Spleen (tissue), 11 donors: ENCODE measurements around the gene TRIM33. TPM values are rescaled to one million over a fixed set of nuclear protein-coding genes. Genes with fewer than 3 reads are reported as not detected.

Experiments
- DNase-seq: peaks from one replicate; pipeline ENCODE4 v3.0.0-alpha.2; 2020
- H3K27ac ChIP-seq, 8 donors: fragments of 200-600 bp; sonication (generic) in 7 of 8; 1 replicate in 4 of 8; 2 replicates in 4 of 8; pipeline versions ENCODE4 v1.5.0 to v1.8.0; 2016 to 2021; ENCODE audit warnings: inconsistent platforms in 4 of 8, mild to moderate bottlenecking in 4 of 8, moderate library complexity in 1 of 8
- H3K27me3 ChIP-seq, 7 donors: fragments of 200-600 bp; sonication (generic) in 6 of 7; replicated peaks in 1 of 7; 1 replicate in 4 of 7; 2 replicates in 3 of 7; pipeline versions ENCODE4 v1.5.0 to v1.8.0; 2016 to 2021; ENCODE audit warnings: inconsistent platforms in 3 of 7, mild to moderate bottlenecking in 1 of 7
- H3K36me3 ChIP-seq, 6 donors: fragments of 200-600 bp; sonication (generic) in 5 of 6; 1 replicate in 4 of 6; 2 replicates in 2 of 6; pipeline versions ENCODE4 v1.5.0 to v1.8.0; 2016 to 2021; ENCODE audit warnings: inconsistent platforms in 2 of 6
- H3K4me1 ChIP-seq, 6 donors: fragments of 200-600 bp; sonication (generic) in 5 of 6; 1 replicate in 3 of 6; 2 replicates in 3 of 6; pipeline versions ENCODE4 v1.5.0 to v1.8.0; 2016 to 2021; ENCODE audit warnings: inconsistent platforms in 3 of 6
- H3K4me3 ChIP-seq, 8 donors: fragments of 200-600 bp; sonication (generic) in 7 of 8; 1 replicate in 4 of 8; 2 replicates in 4 of 8; pipeline versions ENCODE4 v1.5.0 to v1.8.0; 2016 to 2021; ENCODE audit warnings: inconsistent platforms in 4 of 8, mild to moderate bottlenecking in 4 of 8, moderate library complexity in 2 of 8
- H3K9me3 ChIP-seq, 8 donors: fragments of 200-600 bp; sonication (generic) in 7 of 8; 1 replicate in 4 of 8; 2 replicates in 4 of 8; pipeline versions ENCODE4 v1.5.0 to v1.8.0; 2016 to 2021; ENCODE audit warnings: inconsistent platforms in 4 of 8
- POLR2A ChIP-seq, 3 donors: fragments of 450-650 bp; IDR thresholded peaks; one replicate each; pipeline ENCODE4 v1.5.1; 2017; ENCODE audit warnings: antibody characterized with exemption in 3 of 3, mild to moderate bottlenecking in 1 of 3
- POLR2AphosphoS5 ChIP-seq, 3 donors: sonication (generic); formaldehyde crosslinking; IDR thresholded peaks; one replicate each; pipeline ENCODE4 v1.5.1; 2017; ENCODE audit warnings: antibody characterized with exemption in 3 of 3
- WGBS, 5 donors: extraction: QIAGEN DNeasy Blood & Tissue Kit in 3 of 5; methylation state at CpG; one replicate each; pipeline versions ENCODE4 v1.1.5 to v1.1.7; 2013 to 2018; 5-methylcytosine and 5-hydroxymethylcytosine counted together
- intact Hi-C: fragments of 100-400 bp; cut with DNase I; formaldehyde crosslinking; loops from one replicate; pipeline ENCODE4 v1.15.0; 2023; ENCODE audit warnings: low total_unique reads
- polyA plus RNA-seq, 3 donors: library from polyadenylated mRNA; stranded (reverse); fragments of 200-250 nt; gene quantifications; one replicate each; pipeline ENCODE4 v1.2.1, GENCODE V29; 2013
- total RNA-seq, 7 donors: library from RNA; depleted of rRNA in 3 of 7; stranded (reverse); fragments of >200 nt in 3 of 7; fragmentation: NEBNext Ultra II Directional in 4 of 7; extraction: Animal tissue kit (Norgen Biotek cat#: 25700) in 4 of 7; gene quantifications; one replicate each; pipeline versions ENCODE4 v1.1.0 to v1.2.1, GENCODE V29; 2016 to 2021
- TF ChIP-seq, protein P1 (sequence below), 11 experiments: fragments of 200-600 bp in 7 of 11; fragments of 450-650 bp in 4 of 11; sonication (generic) in 4 of 11; IDR thresholded peaks in 8 of 11; conservative IDR thresholded peaks in 3 of 11; 1 replicate in 7 of 11; 2 replicates in 4 of 11; pipeline versions ENCODE4 v1.4.0 to v1.8.0; 2016 to 2021; ENCODE audit warnings: antibody characterized with exemption in 11 of 11, inconsistent platforms in 4 of 11, mild to moderate bottlenecking in 1 of 11
- donor health status: healthy with polysubstance abuse.
- donor health status: DM: no; HTN: no; CAD: no; lungs with moderate emphysema.
- donor health status: DM: no; HTN: no; CAD: no.
- donor health status: Bipolar disorder and iron deficiency.
- donor health status: healthy.
- donor health status: DM: no; HTN: no; CAD: no.
- donor health status: DM: yes; HTN: yes; CAD: no.

Gene TRIM33
- total and polyA plus RNA-seq, 10 donors, result 8.9 to 59.4 (median 42.2) TPM

GRCh38 chr1:114495486-114495885 is 15.5 kb downstream of the TRIM33 start:
- H3K4me1 ChIP-seq, result peaks cover 0 to 57% (median 25%) of the 10 kb centered on the region in 6 donors
- H3K36me3 ChIP-seq, result peaks cover 0 to 7% (median 0%) of the 10 kb centered on the region in 6 donors
- H3K27me3 ChIP-seq, result no peaks in the 10 kb centered on the region
- H3K27ac ChIP-seq, result no peak overlapping the region
- DNase-seq, result no peak
- intact Hi-C loops, result no loop called here
- 68 to 82% (median 77%) methylated on average over 2 of the region's 2 CpGs for whole genome bisulfite sequencing, 5 donors
- TF ChIP-seq, protein P1, sequence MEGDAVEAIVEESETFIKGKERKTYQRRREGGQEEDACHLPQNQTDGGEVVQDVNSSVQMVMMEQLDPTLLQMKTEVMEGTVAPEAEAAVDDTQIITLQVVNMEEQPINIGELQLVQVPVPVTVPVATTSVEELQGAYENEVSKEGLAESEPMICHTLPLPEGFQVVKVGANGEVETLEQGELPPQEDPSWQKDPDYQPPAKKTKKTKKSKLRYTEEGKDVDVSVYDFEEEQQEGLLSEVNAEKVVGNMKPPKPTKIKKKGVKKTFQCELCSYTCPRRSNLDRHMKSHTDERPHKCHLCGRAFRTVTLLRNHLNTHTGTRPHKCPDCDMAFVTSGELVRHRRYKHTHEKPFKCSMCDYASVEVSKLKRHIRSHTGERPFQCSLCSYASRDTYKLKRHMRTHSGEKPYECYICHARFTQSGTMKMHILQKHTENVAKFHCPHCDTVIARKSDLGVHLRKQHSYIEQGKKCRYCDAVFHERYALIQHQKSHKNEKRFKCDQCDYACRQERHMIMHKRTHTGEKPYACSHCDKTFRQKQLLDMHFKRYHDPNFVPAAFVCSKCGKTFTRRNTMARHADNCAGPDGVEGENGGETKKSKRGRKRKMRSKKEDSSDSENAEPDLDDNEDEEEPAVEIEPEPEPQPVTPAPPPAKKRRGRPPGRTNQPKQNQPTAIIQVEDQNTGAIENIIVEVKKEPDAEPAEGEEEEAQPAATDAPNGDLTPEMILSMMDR (IDR thresholded peaks at IDR 0.05 in 8 of 11, conservative IDR thresholded peaks at IDR 0.05 in 3 of 11), result no peak
- no peak for TF ChIP-seq POLR2A (IDR thresholded peaks at IDR 0.05)
- no peak for TF ChIP-seq POLR2AphosphoS5 (IDR thresholded peaks at IDR 0.05)
- no peak overlapping the region for H3K4me3 ChIP-seq
- peaks cover 0 to 24% (median 12%) of the 10 kb centered on the region in 8 donors for H3K9me3 ChIP-seq

- TF ChIP-seq POLR2AphosphoS5 (IDR thresholded peaks at IDR 0.05) (no peak), POLR2A (IDR thresholded peaks at IDR 0.05) (no peak)
- TF ChIP-seq, protein P1 (IDR thresholded peaks at IDR 0.05 in 8 of 11, conservative IDR thresholded peaks at IDR 0.05 in 3 of 11), result no peak
- Histone ChIP-seq H3K4me1 (peaks cover 3 to 59% (median 34%) of the 10 kb centered on the region in 6 donors), H3K27ac (no peak overlapping the region), H3K36me3 (peaks cover 0 to 7% (median 0%) of the 10 kb centered on the region in 6 donors), H3K9me3 (peaks cover 0 to 24% (median 12%) of the 10 kb centered on the region in 8 donors), H3K4me3 (no peak overlapping the region), H3K27me3 (no peaks in the 10 kb centered on the region)
- no peak for DNase-seq
- WGBS, 5 donors, result 63 to 87% (median 80%) methylated on average over 1 of the region's 1 CpG
- intact Hi-C loops, result no loop called here
Observed at GRCh38 chr1:114492978-114493377, 18.0 kb downstream of the TRIM33 start.

GRCh38 chr1:114490274-114490693 is 20.7 kb downstream of the TRIM33 start:
- no peak for TF ChIP-seq POLR2A (IDR thresholded peaks at IDR 0.05)
- TF ChIP-seq, protein P1 (IDR thresholded peaks at IDR 0.05 in 8 of 11, conservative IDR thresholded peaks at IDR 0.05 in 3 of 11), result no peak
- TF ChIP-seq POLR2AphosphoS5 (IDR thresholded peaks at IDR 0.05), result no peak
- H3K36me3 ChIP-seq, result peaks cover 0 to 7% (median 0%) of the 10 kb centered on the region in 6 donors
- WGBS, 5 donors, result 10 to 35% (median 18%) methylated on average over 1 of the region's 1 CpG

DNA sequence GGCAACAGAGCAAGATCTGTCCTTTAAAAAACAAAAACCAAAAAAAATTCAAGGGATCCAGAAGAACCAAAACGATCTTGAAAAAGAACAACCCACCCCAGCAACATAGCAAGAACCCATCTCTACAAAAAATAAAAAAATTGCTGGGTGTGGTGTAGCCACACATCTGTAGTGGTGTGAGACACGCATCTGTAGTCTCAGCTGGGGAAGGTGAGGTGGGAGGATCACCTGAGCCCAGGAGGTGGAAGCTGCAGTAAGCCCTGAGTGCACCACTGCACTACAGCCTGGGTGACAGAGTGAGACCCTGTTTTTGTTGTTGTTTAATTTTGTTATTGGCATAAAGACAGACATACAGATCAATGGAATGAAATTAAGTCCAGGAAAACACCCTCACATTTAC is 22.3 kb downstream of the TRIM33 start:
- Histone ChIP-seq H3K4me3 (no peak overlapping the region), H3K4me1 (peaks cover 3 to 50% (median 16%) of the 10 kb centered on the region in 6 donors), H3K36me3 (peaks cover 0 to 7% (median 0%) of the 10 kb centered on the region in 6 donors), H3K27ac (peak overlapping the region in 1 of 8 donors; percentile 3), H3K27me3 (no peaks in the 10 kb centered on the region), H3K9me3 (peaks cover 0 to 24% (median 12%) of the 10 kb centered on the region in 8 donors)
- TF ChIP-seq, protein P1 (IDR thresholded peaks at IDR 0.05 in 8 of 11, conservative IDR thresholded peaks at IDR 0.05 in 3 of 11), result no peak
- DNase-seq, result no peak
- intact Hi-C loops, result no loop called here
- 70 to 81% (median 79%) methylated on average over 2 of the region's 2 CpGs for WGBS, 5 donors

More at GRCh38 chr1:114490274-114490693, 20.7 kb downstream of the TRIM33 start:
- intact Hi-C loops, result no loop called here
- Histone ChIP-seq H3K27ac (no peak overlapping the region), H3K4me1 (peaks cover 3 to 44% (median 20%) of the 10 kb centered on the region in 6 donors), H3K4me3 (no peak overlapping the region), H3K9me3 (peaks cover 0 to 24% (median 12%) of the 10 kb centered on the region in 8 donors), H3K27me3 (no peaks in the 10 kb centered on the region)
- no peak for DNase-seq
